Fibroblast of lung (primary cell): ENCODE measurements around the gene OGFR. TPM values are rescaled to one million over a fixed set of nuclear protein-coding genes. Genes with fewer than 3 reads are reported as not detected.

Source experiments
- DNase-seq, 2 donors: peaks; one replicate each; pipeline versions ENCODE4 v3.0.0 to v3.0.0-alpha.2; 2010; ENCODE audit warnings: low read depth in 2 of 2
- H2AFZ ChIP-seq: 2 replicates; pipeline ENCODE4 v1.5.1; 2012; ENCODE audit warnings: low read length, control low read depth, inconsistent platforms
- H3K27ac ChIP-seq: 2 replicates; pipeline ENCODE4 v1.5.1; 2011; ENCODE audit warnings: low read length, control low read depth; ENCODE audit not compliant: insufficient read depth
- H3K27me3 ChIP-seq: 2 replicates; pipeline ENCODE4 v1.5.1; 2011; ENCODE audit warnings: mild to moderate bottlenecking, low read length; ENCODE audit not compliant: control insufficient read depth, insufficient read depth
- H3K36me3 ChIP-seq: 2 replicates; pipeline ENCODE4 v1.5.1; 2011; ENCODE audit warnings: low read length; ENCODE audit not compliant: control insufficient read depth, insufficient read depth
- H3K4me1 ChIP-seq: 2 replicates; pipeline ENCODE4 v1.5.1; 2011; ENCODE audit warnings: low read length; ENCODE audit not compliant: control insufficient read depth, insufficient read depth; ENCODE audit errors: extremely low read depth
- H3K4me2 ChIP-seq: 2 replicates; pipeline ENCODE4 v1.5.1; 2011; ENCODE audit warnings: low read length, control low read depth; ENCODE audit not compliant: insufficient read depth; ENCODE audit errors: extremely low read depth
- H3K4me3 ChIP-seq, 4 experiments: fragments of 200-600 bp in 1 of 4; sonication (generic) in 1 of 4; replicated peaks in 1 of 4; 2 replicates each; pipeline ENCODE4 v1.5.1; 2011 to 2016; ENCODE audit warnings: low read length in 4 of 4, low read depth in 3 of 4, mild to moderate bottlenecking in 3 of 4, control low read depth in 2 of 4, inconsistent platforms in 1 of 4, mixed read lengths in 1 of 4; ENCODE audit not compliant: insufficient read depth in 1 of 4; ENCODE audit errors: control extremely low read depth in 1 of 4
- H3K79me2 ChIP-seq: 2 replicates; pipeline ENCODE4 v1.5.1; 2012; ENCODE audit warnings: mild to moderate bottlenecking, low read length, inconsistent platforms; ENCODE audit not compliant: control insufficient read depth, insufficient read depth
- H3K9ac ChIP-seq: 2 replicates; pipeline ENCODE4 v1.5.1; 2011; ENCODE audit warnings: mild to moderate bottlenecking, low read length, control low read depth; ENCODE audit not compliant: insufficient read depth
- H3K9me3 ChIP-seq: 2 replicates; pipeline ENCODE4 v1.5.1; 2012; ENCODE audit warnings: low read depth, low read length; ENCODE audit not compliant: control insufficient read depth, insufficient read depth
- H4K20me1 ChIP-seq: 2 replicates; pipeline ENCODE4 v1.5.1; 2011; ENCODE audit warnings: low read length; ENCODE audit not compliant: control insufficient read depth, insufficient read depth; ENCODE audit errors: extremely low read depth
- CTCF ChIP-seq, 2 donors: IDR thresholded peaks in 1 of 2; conservative IDR thresholded peaks in 1 of 2; 1 replicate in 1 of 2; 2 replicates in 1 of 2; pipeline ENCODE4 v1.5.1; 2011 to 2012; ENCODE audit warnings: low read length in 2 of 2, control low read depth in 1 of 2, inconsistent platforms in 1 of 2, low read depth in 1 of 2, mild to moderate bottlenecking in 1 of 2
- EZH2 ChIP-seq: IDR thresholded peaks from 2 replicates; pipeline ENCODE4 v1.5.1; 2012; ENCODE audit warnings: low read length, control low read depth, mild to moderate bottlenecking; ENCODE audit errors: missing control alignments
- polyA plus RNA-seq, 2 donors: library from polyadenylated mRNA; depleted of rRNA in 1 of 2; stranded (reverse) in 1 of 2; unstranded in 1 of 2; fragments of >200 nt; gene quantifications; 2 replicates each; pipeline ENCODE4 v1.2.1, GENCODE V29; 2011 to 2012; ENCODE audit warnings: missing spikeins in 1 of 2
- total RNA-seq: library from RNA; depleted of rRNA; stranded (reverse); fragments of >200 nt; gene quantifications from 2 replicates; pipeline ENCODE4 v1.2.1, GENCODE V29; 2014

The OGFR gene
- total and polyA plus RNA-seq, 2 donors (not counting 1 experiment from before 2014, with no cell fraction given): 19.7 to 34.0 TPM

GRCh38 chr20:62805711-62806382 lies 1.2 kb downstream of the OGFR start:
- peaks cover 26% of the 10 kb centered on the region for H3K79me2 ChIP-seq
- H3K9me3 ChIP-seq: no peaks in the 10 kb centered on the region
- TF ChIP-seq CTCF (conservative IDR thresholded peaks at IDR 0.05 in 1 of 2, IDR thresholded peaks at IDR 0.05 in 1 of 2; ENCODE audit: low read depth in 1 of 2, low read length in 2 of 2): no peak
- TF ChIP-seq EZH2: no peak
- peaks cover 27% of the 10 kb centered on the region for H3K36me3 ChIP-seq
- peak overlapping the region; percentile 88 for H3K4me2 ChIP-seq
- peak in 1 of 2 donors; percentile 39 for DNase-seq
- peak overlapping the region; percentile 80 for H3K9ac ChIP-seq
- H3K27me3 ChIP-seq: no peaks in the 10 kb centered on the region
- no peaks in the 10 kb centered on the region for H3K4me1 ChIP-seq
- H2AFZ ChIP-seq: no peak overlapping the region
- H3K27ac ChIP-seq: peak overlapping the region; percentile 68
- peak overlapping the region; percentile 66 to 86 (median 80) for H3K4me3 ChIP-seq
- no peaks in the 10 kb centered on the region for H4K20me1 ChIP-seq

- Histone ChIP-seq H3K27ac (peak overlapping the region; percentile 68), H3K4me2 (peak overlapping the region; percentile 88)
- no peak for DNase-seq
Measured at GRCh38 chr20:62806383-62807050, 1.9 kb downstream of the OGFR start.

More at GRCh38 chr20:62806383-62807050, 1.9 kb downstream of the OGFR start:
- Histone ChIP-seq H3K9ac (no peak overlapping the region), H3K27me3 (no peaks in the 10 kb centered on the region), H4K20me1 (no peaks in the 10 kb centered on the region), H3K36me3 (peaks cover 26% of the 10 kb centered on the region), H3K9me3 (no peaks in the 10 kb centered on the region), H3K4me1 (no peaks in the 10 kb centered on the region), H3K4me3 (peak overlapping the region; percentile 66 to 86 (median 80)), H2AFZ (no peak overlapping the region), H3K79me2 (peaks cover 26% of the 10 kb centered on the region)
- TF ChIP-seq CTCF (conservative IDR thresholded peaks at IDR 0.05 in 1 of 2, IDR thresholded peaks at IDR 0.05 in 1 of 2; ENCODE audit: low read depth in 1 of 2, low read length in 2 of 2) (no peak), EZH2 (no peak)
